ENCODE results near the gene KCNJ11.

GRCh38 chr11:17343907-17344306, 44.6 kb downstream of the KCNJ11 start:
- TF ChIP-seq POLR2AphosphoS5 (IDR thresholded peaks at IDR 0.05; ENCODE audit: low read depth, low read length) (no peak), TAF1 (IDR thresholded peaks at IDR 0.05; ENCODE audit: borderline replicate concordance, insufficient read depth, low read length) (no peak), SIN3A (IDR thresholded peaks at IDR 0.05; ENCODE audit: borderline replicate concordance, insufficient read depth, low read length) (no peak)

Data from PFSK-1 (cell line).